ENCODE measurements around the gene PEMT. TPM values are rescaled to one million over a fixed set of nuclear protein-coding genes. Genes with fewer than 3 reads are reported as not detected.

PEMT gene
- total and polyA plus RNA-seq, 2 of the 8 experiments (the other 6 are each of a cell fraction or from before 2014, with no cell fraction given) = 42.0 to 118 TPM

GRCh38 chr17:17536702-17537101, 54.8 kb downstream of the PEMT start:
- peaks cover 0 to 2% of the 10 kb centered on the region in 2 experiments for H4K20me1 ChIP-seq (replicated peaks in 1 of 2; ENCODE audit: control insufficient read depth in 1 of 2, insufficient read depth in 2 of 2, low read length in 2 of 2)
- H2BK20ac ChIP-seq (ENCODE audit: low read length) = no peak overlapping the region
- WGBS, 2 experiments (ENCODE audit: extremely low coverage in 1 of 2, insufficient coverage in 1 of 2, insufficient read length in 1 of 2, insufficient replicate concordance in 2 of 2, low coverage in 1 of 2, low lambda C conversion rate in 2 of 2, missing lambda C conversion rate in 1 of 2) = 91% methylated on average over 15 of the region's 15 CpGs; no CpG with 5 or more reads in 1 of the 2 experiments
- DNase-seq (ENCODE audit: low read depth in 1 of 2, low spot score in 2 of 2) (no peak), FAIRE-seq (no peak)
- no peak overlapping the region for H3K4me3 ChIP-seq (ENCODE audit: extremely low read depth in 1 of 4, insufficient read depth in 2 of 4, low read depth in 3 of 4, low read length in 4 of 4)
- ChIA-PET CTCF (ENCODE audit: partially characterized antibody) (interaction anchor here (0.8 to 5.2 kb wide), 5 partner anchors 32 to 106 kb away, joined by 3 to 33 read pairs (median 3); no protein-coding TSS in a partner anchor), POLR2A (ENCODE audit: partially characterized antibody) (no interaction called here)
- no peak overlapping the region for H3K4me2 ChIP-seq (ENCODE audit: insufficient read depth in 1 of 2, low read depth in 2 of 2, low read length in 2 of 2)
- H3K23ac ChIP-seq (ENCODE audit: insufficient read length) = no peak overlapping the region
- H3K27me3 ChIP-seq (replicated peaks in 1 of 4; ENCODE audit: control insufficient read depth in 3 of 4, extremely low read depth in 1 of 4, insufficient read depth in 3 of 4, low read length in 3 of 4) = no peaks in the 10 kb centered on the region
- H4K8ac ChIP-seq (ENCODE audit: extremely low read depth, insufficient read depth, low read length) = no peak overlapping the region
- H2BK5ac ChIP-seq (ENCODE audit: low read depth, low read length) = no peak overlapping the region
- no peak overlapping the region for H4K91ac ChIP-seq (replicated peaks; ENCODE audit: insufficient read length, low read length)
- no peak overlapping the region for H2BK15ac ChIP-seq (ENCODE audit: low read length)
- no peak overlapping the region for H2AFZ ChIP-seq (ENCODE audit: low read length)
- no peak overlapping the region for H3K27ac ChIP-seq (ENCODE audit: low read depth, low read length)
- H3K4ac ChIP-seq (replicated peaks; ENCODE audit: insufficient read length, low read depth, low read length) = no peak overlapping the region
- H4K5ac ChIP-seq (ENCODE audit: insufficient read length, low read depth, low read length) = no peak overlapping the region
- no peak overlapping the region for H2BK120ac ChIP-seq (replicated peaks; ENCODE audit: low read depth, low read length)
- H2BK12ac ChIP-seq (ENCODE audit: low read depth, low read length) = no peak overlapping the region
- H3K79me1 ChIP-seq (ENCODE audit: low read depth, low read length) = no peaks in the 10 kb centered on the region
- TF ChIP-seq SUZ12 (IDR thresholded peaks at IDR 0.05; ENCODE audit: low read length) = no peak
- TF ChIP-seq CHD1 (IDR thresholded peaks at IDR 0.05; ENCODE audit: low read depth, low read length) = no peak
- no peak for TF ChIP-seq YY1 (IDR thresholded peaks at IDR 0.05; ENCODE audit: low read depth, low read length)
- TF ChIP-seq POLR2A (IDR thresholded peaks at IDR 0.05; ENCODE audit: control extremely low read depth in 1 of 2, low read depth in 2 of 2, low read length in 2 of 2) = no peak
- no peak for TF ChIP-seq NRF1 (IDR thresholded peaks at IDR 0.05; ENCODE audit: low read depth, low read length)
- no peak for TF ChIP-seq CREB1 (IDR thresholded peaks at IDR 0.05)
- H3K56ac ChIP-seq (replicated peaks; ENCODE audit: insufficient read length, low read depth, low read length) = no peak overlapping the region
- no peak overlapping the region for H3K9ac ChIP-seq (replicated peaks in 1 of 4; ENCODE audit: extremely low read depth in 1 of 4, low read depth in 3 of 4, low read length in 3 of 4)
- no peaks in the 10 kb centered on the region for H3K23me2 ChIP-seq (ENCODE audit: low read depth, low read length)
- H3K36me3 ChIP-seq (ENCODE audit: control insufficient read depth in 2 of 4, insufficient read depth in 4 of 4, low read length in 3 of 4) = no peaks in the 10 kb centered on the region
- no peaks in the 10 kb centered on the region for H3K9me3 ChIP-seq (ENCODE audit: insufficient read depth in 2 of 2, low read depth in 1 of 2, low read length in 1 of 2)
- no peak overlapping the region for H3K18ac ChIP-seq (ENCODE audit: extremely low read depth, low read length)
- no peaks in the 10 kb centered on the region for H3K79me2 ChIP-seq (ENCODE audit: control insufficient read depth in 1 of 2, insufficient read depth in 2 of 2, low read length in 2 of 2)
- no peak overlapping the region for H2AK5ac ChIP-seq (ENCODE audit: low read depth, low read length)
- H3K14ac ChIP-seq (ENCODE audit: insufficient read length) = no peak overlapping the region
- H3K4me1 ChIP-seq (replicated peaks in 1 of 4; ENCODE audit: control insufficient read depth in 3 of 4, insufficient read depth in 4 of 4, low read length in 3 of 4) = no peaks in the 10 kb centered on the region; a peak in 1 of 7 replicates

Measured in H1 (cell line).